Measurements from ENCODE around the gene CCN5.

CCN5 gene

DNA sequence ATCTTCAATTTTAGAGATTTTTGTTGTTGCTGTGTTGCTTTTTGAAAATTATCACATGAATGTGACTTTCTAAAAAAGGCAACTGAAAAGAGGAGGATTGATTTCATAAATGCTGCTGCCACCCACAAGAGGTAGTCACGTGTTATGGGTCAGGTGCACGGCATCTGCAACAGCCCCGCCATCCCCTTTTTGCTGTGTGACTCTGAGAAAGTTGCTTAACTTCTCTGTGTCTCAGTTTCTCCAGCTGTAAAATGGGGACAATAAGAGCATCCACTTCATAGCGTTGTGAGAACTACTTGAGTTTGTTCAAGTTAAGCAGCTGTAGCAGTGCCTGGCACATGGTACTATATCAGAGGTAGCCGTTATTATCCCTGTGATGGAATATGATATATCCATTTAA, 10.7 kb downstream of the CCN5 start:
- no peak overlapping the region for H2BK12ac ChIP-seq (ENCODE audit: low read length)
- no peak for DNase-seq
- WGBS (ENCODE audit: extremely low coverage, insufficient coverage, insufficient read length): no CpG with 5 or more reads among the region's 5 CpGs

DNA sequence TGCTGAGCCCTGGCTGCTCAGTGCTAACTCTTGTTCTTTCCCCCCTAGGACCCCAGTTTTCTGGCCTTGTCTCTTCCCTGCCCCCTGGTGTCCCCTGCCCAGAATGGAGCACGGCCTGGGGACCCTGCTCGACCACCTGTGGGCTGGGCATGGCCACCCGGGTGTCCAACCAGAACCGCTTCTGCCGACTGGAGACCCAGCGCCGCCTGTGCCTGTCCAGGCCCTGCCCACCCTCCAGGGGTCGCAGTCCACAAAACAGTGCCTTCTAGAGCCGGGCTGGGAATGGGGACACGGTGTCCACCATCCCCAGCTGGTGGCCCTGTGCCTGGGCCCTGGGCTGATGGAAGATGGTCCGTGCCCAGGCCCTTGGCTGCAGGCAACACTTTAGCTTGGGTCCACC, 11.9 kb downstream of the CCN5 start:
- Histone ChIP-seq H3K9ac (ENCODE audit: low read length) (no peak overlapping the region), H2BK12ac (ENCODE audit: low read length) (no peak overlapping the region), H3K4me2 (ENCODE audit: low read length) (no peak overlapping the region), H3K27ac (ENCODE audit: low read depth, low read length) (no peak overlapping the region), H3K14ac (ENCODE audit: low read length) (no peak overlapping the region), H3K18ac (ENCODE audit: low read length) (no peak overlapping the region), H3K79me1 (ENCODE audit: low read length) (no peaks in the 10 kb centered on the region), H2AFZ (ENCODE audit: insufficient read depth, low read length, poor library complexity) (no peak overlapping the region), H3K27me3 (ENCODE audit: insufficient read depth, low read length) (no peaks in the 10 kb centered on the region), H3K23ac (ENCODE audit: low read length) (no peak overlapping the region), H3K4me3 (ENCODE audit: low read depth, low read length) (peak overlapping the region; percentile 9), H2BK5ac (ENCODE audit: low read depth, low read length, poor library complexity) (no peak overlapping the region), H4K91ac (ENCODE audit: low read depth, low read length) (no peak overlapping the region), H3K79me2 (ENCODE audit: control insufficient read depth, insufficient read depth, low read length, poor library complexity) (no peaks in the 10 kb centered on the region), H3K4me1 (ENCODE audit: control insufficient read depth in 1 of 2, insufficient read depth in 2 of 2, low read length in 2 of 2) (peaks cover 3% of the 10 kb centered on the region in 2 experiments), H3K9me3 (ENCODE audit: insufficient read depth, low read depth, low read length) (no peaks in the 10 kb centered on the region), H2BK120ac (ENCODE audit: insufficient read depth, low read length, poor library complexity) (no peak overlapping the region), H3K4ac (ENCODE audit: low read depth, low read length) (no peak overlapping the region), H3K36me3 (ENCODE audit: control insufficient read depth in 1 of 2, insufficient read depth in 2 of 2, low read length in 2 of 2) (no peaks in the 10 kb centered on the region), H2AK5ac (ENCODE audit: low read length) (no peak overlapping the region), H4K12ac (ENCODE audit: low read depth, low read length) (no peak overlapping the region), H4K8ac (ENCODE audit: low read depth, low read length) (no peak overlapping the region)
- no peak for DNase-seq
- no CpG with 5 or more reads among the region's 11 CpGs for whole genome bisulfite sequencing (ENCODE audit: extremely low coverage, insufficient coverage, insufficient read length)

More for the DNA sequence above, 10.7 kb downstream of the CCN5 start:
- Histone ChIP-seq H4K91ac (ENCODE audit: low read depth, low read length) (no peak overlapping the region), H4K12ac (ENCODE audit: low read depth, low read length) (no peak overlapping the region), H2BK120ac (ENCODE audit: insufficient read depth, low read length, poor library complexity) (no peak overlapping the region), H3K36me3 (ENCODE audit: control insufficient read depth in 1 of 2, insufficient read depth in 2 of 2, low read length in 2 of 2) (no peaks in the 10 kb centered on the region), H4K8ac (ENCODE audit: low read depth, low read length) (no peak overlapping the region), H2AFZ (ENCODE audit: insufficient read depth, low read length, poor library complexity) (no peak overlapping the region), H2BK5ac (ENCODE audit: low read depth, low read length, poor library complexity) (no peak overlapping the region), H3K27ac (ENCODE audit: low read depth, low read length) (no peak overlapping the region), H3K4me2 (ENCODE audit: low read length) (no peak overlapping the region), H3K27me3 (ENCODE audit: insufficient read depth, low read length) (no peaks in the 10 kb centered on the region), H3K79me1 (ENCODE audit: low read length) (no peaks in the 10 kb centered on the region), H3K4ac (ENCODE audit: low read depth, low read length) (no peak overlapping the region), H3K18ac (ENCODE audit: low read length) (no peak overlapping the region), H3K9me3 (ENCODE audit: insufficient read depth, low read depth, low read length) (no peaks in the 10 kb centered on the region), H2AK5ac (ENCODE audit: low read length) (no peak overlapping the region), H3K4me3 (ENCODE audit: low read depth, low read length) (no peak overlapping the region), H3K23ac (ENCODE audit: low read length) (no peak overlapping the region), H3K9ac (ENCODE audit: low read length) (no peak overlapping the region), H3K14ac (ENCODE audit: low read length) (no peak overlapping the region), H3K79me2 (ENCODE audit: control insufficient read depth, insufficient read depth, low read length, poor library complexity) (no peaks in the 10 kb centered on the region), H3K4me1 (ENCODE audit: control insufficient read depth in 1 of 2, insufficient read depth in 2 of 2, low read length in 2 of 2) (peaks cover 3% of the 10 kb centered on the region in 2 experiments)

DNA sequence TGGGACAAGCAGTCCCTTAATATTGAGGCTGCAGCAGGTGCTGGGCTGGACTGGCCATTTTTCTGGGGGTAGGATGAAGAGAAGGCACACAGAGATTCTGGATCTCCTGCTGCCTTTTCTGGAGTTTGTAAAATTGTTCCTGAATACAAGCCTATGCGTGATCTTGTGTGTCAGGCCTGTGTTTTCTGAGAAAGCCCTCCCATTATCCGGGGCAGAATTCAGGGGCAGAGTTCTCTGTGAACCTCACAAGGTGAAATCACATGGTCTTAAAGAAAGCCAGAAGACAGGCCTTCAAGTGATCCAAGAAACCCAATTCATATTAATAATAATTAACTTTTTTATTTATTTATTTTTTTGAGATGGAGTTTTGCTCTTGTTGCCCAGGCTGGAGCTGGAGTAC, 12.5 kb downstream of the CCN5 start:
- peaks cover 3% of the 10 kb centered on the region in 2 experiments for H3K4me1 ChIP-seq (ENCODE audit: control insufficient read depth in 1 of 2, insufficient read depth in 2 of 2, low read length in 2 of 2)

DNA sequence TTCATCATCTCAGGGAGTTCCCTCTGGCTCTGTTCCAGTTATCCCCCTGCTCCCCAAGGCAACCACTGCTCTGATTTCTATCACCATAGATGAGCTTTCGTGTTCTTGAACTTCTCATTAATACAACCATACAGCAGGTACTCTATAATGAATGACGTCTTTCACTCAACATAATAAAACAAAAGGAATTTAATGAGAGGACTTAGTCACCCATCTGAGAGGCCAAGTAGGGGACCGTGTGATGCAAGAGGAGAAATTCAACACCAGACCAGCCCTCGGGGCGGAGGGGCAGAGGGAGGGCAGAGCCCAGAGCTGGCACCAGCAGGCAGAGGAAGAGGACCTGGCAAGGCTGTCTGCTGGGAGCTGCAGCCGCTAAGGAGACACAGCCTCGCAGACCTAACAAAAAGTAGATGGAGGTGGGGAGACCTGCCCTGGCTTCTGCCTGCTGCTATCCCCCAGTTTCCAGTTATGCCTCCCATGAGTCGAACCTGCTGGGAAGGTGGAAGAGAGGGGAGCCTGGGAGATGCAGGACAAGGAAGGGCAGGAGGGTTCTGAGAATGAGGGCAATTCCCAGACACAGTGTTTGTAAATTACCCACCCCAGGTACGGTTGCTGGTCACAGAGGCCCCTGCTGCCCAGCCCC, 13.8 kb downstream of the CCN5 start:
- Histone ChIP-seq H2BK5ac (ENCODE audit: low read depth, low read length, poor library complexity) (no peak overlapping the region), H3K9me3 (ENCODE audit: insufficient read depth, low read depth, low read length) (no peaks in the 10 kb centered on the region), H3K4me3 (ENCODE audit: low read depth, low read length) (no peak overlapping the region), H4K91ac (ENCODE audit: low read depth, low read length) (no peak overlapping the region), H2BK120ac (ENCODE audit: insufficient read depth, low read length, poor library complexity) (no peak overlapping the region), H3K4ac (ENCODE audit: low read depth, low read length) (no peak overlapping the region), H2BK12ac (ENCODE audit: low read length) (no peak overlapping the region), H3K4me2 (ENCODE audit: low read length) (no peak overlapping the region), H3K27me3 (ENCODE audit: insufficient read depth, low read length) (no peaks in the 10 kb centered on the region), H3K79me1 (ENCODE audit: low read length) (no peaks in the 10 kb centered on the region), H3K4me1 (ENCODE audit: control insufficient read depth in 1 of 2, insufficient read depth in 2 of 2, low read length in 2 of 2) (peaks cover 3 to 5% of the 10 kb centered on the region in 2 experiments), H2AK5ac (ENCODE audit: low read length) (no peak overlapping the region), H3K27ac (ENCODE audit: low read depth, low read length) (no peak overlapping the region), H3K9ac (ENCODE audit: low read length) (no peak overlapping the region), H3K18ac (ENCODE audit: low read length) (no peak overlapping the region), H2AFZ (ENCODE audit: insufficient read depth, low read length, poor library complexity) (peak overlapping the region; percentile 12), H3K36me3 (ENCODE audit: control insufficient read depth in 1 of 2, insufficient read depth in 2 of 2, low read length in 2 of 2) (no peaks in the 10 kb centered on the region), H4K8ac (ENCODE audit: low read depth, low read length) (peak overlapping the region; percentile 22), H4K12ac (ENCODE audit: low read depth, low read length) (peak overlapping the region; percentile 20), H3K14ac (ENCODE audit: low read length) (no peak overlapping the region), H3K79me2 (ENCODE audit: control insufficient read depth, insufficient read depth, low read length, poor library complexity) (no peaks in the 10 kb centered on the region), H3K23ac (ENCODE audit: low read length) (no peak overlapping the region)
- no peak for DNase-seq
- no CpG with 5 or more reads among the region's 9 CpGs for WGBS (ENCODE audit: extremely low coverage, insufficient coverage, insufficient read length)

More for the DNA sequence above, 12.5 kb downstream of the CCN5 start:
- Histone ChIP-seq H3K4me3 (ENCODE audit: low read depth, low read length) (no peak overlapping the region), H2BK120ac (ENCODE audit: insufficient read depth, low read length, poor library complexity) (no peak overlapping the region), H3K27ac (ENCODE audit: low read depth, low read length) (no peak overlapping the region), H2AFZ (ENCODE audit: insufficient read depth, low read length, poor library complexity) (no peak overlapping the region), H4K12ac (ENCODE audit: low read depth, low read length) (no peak overlapping the region), H3K79me2 (ENCODE audit: control insufficient read depth, insufficient read depth, low read length, poor library complexity) (no peaks in the 10 kb centered on the region), H3K23ac (ENCODE audit: low read length) (no peak overlapping the region), H3K4ac (ENCODE audit: low read depth, low read length) (no peak overlapping the region), H3K9me3 (ENCODE audit: insufficient read depth, low read depth, low read length) (no peaks in the 10 kb centered on the region), H2BK12ac (ENCODE audit: low read length) (no peak overlapping the region), H2BK5ac (ENCODE audit: low read depth, low read length, poor library complexity) (no peak overlapping the region), H3K18ac (ENCODE audit: low read length) (no peak overlapping the region), H3K9ac (ENCODE audit: low read length) (no peak overlapping the region), H2AK5ac (ENCODE audit: low read length) (no peak overlapping the region), H3K79me1 (ENCODE audit: low read length) (no peaks in the 10 kb centered on the region), H4K91ac (ENCODE audit: low read depth, low read length) (no peak overlapping the region), H3K14ac (ENCODE audit: low read length) (no peak overlapping the region), H3K27me3 (ENCODE audit: insufficient read depth, low read length) (no peaks in the 10 kb centered on the region), H3K4me2 (ENCODE audit: low read length) (no peak overlapping the region), H4K8ac (ENCODE audit: low read depth, low read length) (no peak overlapping the region), H3K36me3 (ENCODE audit: control insufficient read depth in 1 of 2, insufficient read depth in 2 of 2, low read length in 2 of 2) (no peaks in the 10 kb centered on the region)
- DNase-seq: no peak
- no CpG with 5 or more reads among the region's 2 CpGs for WGBS (ENCODE audit: extremely low coverage, insufficient coverage, insufficient read length)

All from trophoblast cell (in vitro differentiated cells and primary cell).